Hematopoietic multipotent progenitor cell treated with erythropoietin and hydrocortisone succinate and interleukin-3 and kit ligand, for 8 days (in vitro differentiated cells): ENCODE measurements around the gene PDGFA.

Experiments used
- DNase-seq: peaks from one replicate; pipeline ENCODE4 v3.0.0-alpha.2; 2015

PDGFA gene

DNA sequence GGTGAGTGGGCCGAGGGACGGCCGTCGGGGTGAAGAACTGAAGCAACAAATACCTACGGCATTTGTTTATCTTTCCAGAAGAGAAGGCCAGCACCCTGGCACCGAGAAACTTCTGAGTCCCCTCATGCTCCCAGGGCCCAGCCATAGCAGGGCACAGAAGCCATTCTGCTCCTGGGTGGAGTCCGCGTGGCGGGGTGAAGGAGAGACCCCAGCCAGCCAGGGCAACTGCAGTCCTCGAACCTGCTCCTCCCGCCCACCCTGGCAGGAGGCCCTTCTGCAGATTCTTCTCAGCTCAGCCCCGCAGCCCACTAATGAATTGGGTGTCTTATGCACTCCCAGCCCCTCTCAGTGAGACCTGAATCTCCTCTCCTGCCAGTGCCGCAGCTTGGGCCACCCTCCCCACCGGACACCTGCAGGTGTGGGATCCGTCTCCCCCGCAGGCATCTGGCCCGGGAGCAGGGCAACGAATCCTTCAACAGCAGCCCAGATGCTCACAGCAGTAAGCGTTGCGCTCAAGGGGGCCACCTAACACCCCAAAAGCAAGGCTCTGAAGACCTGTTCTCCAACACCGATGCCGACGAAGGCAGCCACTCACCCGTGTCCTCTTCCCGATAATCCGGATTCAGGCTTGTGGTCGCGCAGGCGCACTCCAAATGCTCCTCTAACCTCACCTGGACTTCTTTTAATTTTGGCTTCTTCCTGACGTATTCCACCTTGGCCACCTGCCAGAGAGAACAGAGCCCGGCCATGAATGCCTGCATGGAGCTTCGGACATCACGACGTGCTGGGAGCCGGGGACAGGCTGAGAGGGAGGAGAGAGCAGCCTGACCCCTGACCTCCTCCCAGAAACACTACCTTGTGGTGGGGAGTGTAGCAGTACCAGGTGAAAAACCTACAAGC is 18.9 kb downstream of the PDGFA start:
- no peak for DNase-seq

DNA sequence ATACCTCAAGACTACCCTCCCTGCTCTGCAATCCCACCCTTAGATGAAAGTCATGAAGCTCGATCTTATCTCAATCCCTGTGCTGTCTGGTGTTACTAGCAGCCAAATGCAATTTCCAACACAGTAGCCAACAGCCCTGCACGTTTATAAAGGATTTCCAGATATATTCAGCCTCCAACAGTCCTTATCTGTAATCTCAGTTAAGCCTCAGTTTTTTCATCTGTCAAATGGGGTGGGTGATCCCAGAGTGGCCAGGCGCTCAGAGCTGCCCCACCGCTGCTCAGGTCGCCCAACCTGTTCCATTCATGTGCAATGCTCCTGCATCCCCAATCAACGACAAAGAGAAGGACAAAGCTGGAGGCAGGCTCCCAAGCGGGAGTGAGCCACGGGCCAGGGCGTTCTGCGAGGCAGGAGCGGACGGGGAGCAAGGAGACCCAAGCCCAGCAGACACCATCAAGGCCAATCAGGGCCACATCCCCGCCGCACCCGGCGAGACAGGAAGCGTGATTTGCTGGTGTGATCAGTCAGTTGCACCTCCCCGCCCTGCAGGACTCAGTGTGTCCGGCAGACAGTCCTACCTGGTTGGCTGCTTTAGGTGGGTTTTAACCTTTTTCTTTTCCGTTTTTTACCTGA is 19.7 kb downstream of the PDGFA start:
- no peak for DNase-seq

DNA sequence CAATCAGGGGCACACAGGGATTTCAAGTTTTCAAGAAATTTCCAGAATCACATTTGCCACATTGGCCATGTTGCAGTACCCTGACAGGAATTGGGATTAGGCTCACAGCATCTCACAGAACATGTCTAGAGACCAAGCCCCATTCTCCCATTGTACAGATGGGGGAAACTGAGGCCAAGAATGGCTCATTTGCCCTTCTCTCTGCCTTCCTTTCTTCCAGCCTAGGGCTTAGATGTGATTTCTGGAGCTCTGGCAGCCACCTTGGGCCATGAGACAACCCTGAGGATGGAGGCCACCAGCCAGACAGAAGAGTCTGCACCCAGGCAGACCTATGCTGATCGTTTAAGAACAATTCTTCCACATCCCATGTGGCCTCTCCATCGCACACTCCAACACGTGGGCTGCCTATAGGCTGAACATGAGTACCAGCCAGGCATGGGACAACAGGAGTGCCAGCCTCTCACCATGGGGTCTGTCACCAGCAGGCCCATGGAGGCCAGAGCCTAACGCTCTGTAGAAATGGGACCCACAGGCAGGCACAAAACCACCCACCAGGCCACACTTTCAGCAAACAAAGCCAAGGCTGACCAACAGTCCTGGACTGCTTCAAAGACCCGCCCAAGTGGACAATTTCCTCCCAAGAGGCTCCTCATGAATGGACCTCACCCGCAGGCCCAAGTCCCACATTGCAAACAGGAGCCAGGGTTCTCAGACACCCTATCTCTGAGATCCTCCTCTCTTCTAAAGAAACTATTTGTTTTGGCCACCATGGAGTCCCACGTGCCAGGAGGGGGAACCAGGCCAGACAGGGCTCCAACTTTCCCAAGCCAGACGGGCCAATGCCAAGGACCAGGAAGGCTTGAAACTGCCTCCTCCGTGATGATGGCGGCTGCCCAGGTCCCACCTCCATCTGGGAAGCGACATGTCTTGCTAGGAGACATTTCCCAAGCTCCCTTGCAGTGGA is 20.7 kb downstream of the PDGFA start:
- DNase-seq = no peak

DNA sequence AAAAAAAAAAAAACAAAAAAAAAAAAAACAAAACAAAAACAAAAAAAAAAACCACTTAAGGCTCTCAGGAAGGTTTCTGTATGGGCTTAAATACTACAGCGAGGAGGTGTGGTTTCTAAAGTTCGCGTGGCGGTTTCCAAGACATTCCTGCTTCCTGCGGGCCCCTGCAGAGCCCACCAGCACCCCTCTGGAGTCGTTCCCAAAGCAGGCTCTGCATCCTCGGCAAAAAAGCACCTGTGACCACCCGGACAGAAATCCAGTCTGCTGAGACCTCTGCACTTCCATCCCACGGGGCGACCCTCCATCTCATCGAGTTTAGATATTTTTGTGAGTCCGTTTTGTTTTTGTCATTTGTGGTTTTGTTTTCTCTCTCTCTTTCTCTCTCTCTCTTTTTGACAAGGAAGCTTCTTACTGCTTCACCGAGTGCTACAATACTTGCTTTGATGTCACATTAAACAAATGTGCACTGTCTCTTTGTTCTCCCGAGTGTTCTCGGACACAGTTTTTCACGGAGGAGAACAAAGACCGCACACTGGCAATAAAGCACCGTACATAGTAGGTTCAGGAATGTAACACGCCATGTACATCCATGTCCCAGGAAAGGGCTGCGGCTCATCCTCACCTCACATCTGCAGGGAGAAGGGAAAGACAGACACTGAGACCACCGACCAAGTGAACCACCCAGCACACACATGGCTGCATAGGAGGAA is 21.5 kb downstream of the PDGFA start:
- no peak for DNase-seq

DNA sequence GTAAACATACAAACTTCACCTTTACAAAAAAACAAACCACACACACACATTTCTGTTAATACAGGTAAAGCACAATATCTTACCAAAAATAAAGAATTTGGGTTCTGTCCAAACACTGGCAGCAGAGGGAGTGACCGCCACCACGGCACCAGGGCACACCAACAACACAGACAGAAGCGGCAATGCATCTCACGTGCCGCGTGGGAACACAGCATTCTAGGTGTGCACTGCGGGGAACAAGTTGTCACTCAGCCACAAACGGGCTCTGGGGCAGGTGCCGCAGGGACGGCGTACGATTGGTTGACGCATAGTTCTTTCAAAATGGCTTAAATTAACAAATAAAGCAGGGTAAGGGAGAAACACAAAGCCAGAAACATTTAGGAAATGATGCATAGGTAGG is 22.3 kb downstream of the PDGFA start:
- DNase-seq = no peak

DNA sequence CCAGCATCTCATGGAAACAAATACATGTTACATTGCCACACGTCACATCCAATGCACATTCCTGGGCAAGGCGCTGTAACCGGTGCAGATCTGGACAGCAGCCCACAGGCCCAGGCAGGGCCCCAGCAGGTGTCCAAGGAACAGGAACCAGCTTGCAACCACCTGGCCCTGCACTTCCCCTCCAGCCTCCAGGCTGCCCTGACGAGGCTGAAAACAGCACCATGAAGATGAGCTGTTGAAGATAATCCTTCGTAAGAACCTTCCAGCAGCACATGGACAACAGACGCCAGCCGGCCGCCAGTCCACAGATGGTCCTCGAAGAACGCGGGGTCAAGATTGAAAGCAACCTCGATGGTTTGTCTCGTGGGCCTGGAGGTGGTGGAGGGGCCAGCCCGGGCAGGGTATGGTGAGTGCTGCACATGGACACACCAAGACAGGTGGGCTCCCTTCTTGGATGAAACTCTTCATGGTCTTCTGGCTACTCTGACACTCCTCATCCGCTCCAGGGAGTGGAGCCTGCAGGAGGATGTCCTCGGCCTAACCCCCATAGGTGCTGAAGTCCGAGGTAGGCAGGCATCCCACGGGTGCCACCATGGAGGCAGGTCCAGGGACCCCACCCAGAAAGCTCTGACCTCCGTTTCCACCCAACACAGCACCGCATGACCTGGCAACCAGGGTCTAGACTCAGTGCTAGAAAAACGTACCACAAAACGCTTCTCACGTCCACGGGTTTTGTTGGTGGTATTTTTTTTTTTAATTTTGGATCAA is 22.9 kb downstream of the PDGFA start:
- no peak for DNase-seq

DNA sequence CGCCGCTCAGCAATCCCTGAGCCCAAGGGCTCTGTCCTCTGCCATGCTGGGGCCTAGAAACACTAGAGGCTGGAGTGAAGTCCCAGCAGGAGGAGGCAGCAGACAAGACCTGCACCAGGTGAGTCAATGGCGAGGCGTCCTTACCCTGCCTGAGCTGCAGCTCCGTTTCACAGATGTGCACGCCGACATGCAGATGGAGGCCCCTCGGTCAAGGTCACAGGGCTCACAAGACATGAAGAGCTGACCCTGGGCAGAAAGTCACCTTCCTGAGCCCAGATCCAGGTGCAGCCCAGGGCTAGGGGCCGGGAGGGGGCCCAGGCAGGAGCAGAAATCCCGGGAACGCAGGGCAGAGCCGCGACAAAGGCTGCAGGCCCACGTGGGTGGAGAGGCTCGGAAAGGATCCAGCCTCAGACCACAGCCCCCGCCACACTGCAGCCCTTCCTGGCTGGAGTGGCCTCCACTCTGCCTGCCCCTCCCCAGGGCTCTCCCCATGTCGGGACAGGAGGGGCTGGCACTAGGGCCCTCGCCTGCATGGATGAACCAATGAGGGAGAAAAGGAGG is 23.8 kb downstream of the PDGFA start:
- no peak for DNase-seq

DNA sequence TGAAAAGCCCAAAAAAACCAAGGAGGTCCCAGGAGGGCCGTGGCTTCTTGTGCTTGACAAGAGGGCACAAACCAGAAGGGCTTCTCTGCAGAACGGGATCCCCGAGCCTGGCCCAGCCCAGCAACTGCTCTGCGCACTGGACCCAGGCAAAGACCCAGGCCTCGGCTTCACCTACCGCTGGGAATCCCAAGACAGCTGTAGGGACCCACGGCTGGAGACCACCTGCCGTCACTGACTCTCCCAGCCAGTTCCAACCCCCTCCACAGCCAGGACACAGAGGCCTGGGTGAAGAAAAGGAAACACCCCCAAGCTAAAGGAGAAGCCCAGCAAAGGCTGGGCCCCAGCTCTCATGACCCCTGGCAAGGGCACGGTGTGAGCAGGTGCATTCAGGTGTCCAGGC is 24.3 kb downstream of the PDGFA start:
- DNase-seq = no peak

DNA sequence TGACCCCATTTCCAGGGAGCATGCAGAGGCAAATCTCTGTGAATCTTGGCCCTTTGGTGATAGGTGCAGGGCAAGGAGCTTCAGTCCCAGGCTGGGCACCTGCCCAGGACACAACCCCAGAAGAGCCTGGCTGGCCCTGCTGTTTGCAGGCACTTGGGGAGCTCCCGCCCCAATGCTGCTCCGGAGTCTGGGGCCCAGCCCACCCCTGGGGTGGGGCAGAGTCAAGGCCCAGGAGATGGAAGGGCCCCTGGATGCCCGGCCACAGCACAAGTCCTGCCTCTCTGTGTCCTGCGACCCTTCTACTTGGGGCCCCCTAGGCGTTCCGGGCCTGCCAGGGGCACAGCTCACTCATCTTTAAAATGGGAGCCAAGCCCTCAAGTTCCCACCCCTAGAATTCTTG is 24.7 kb downstream of the PDGFA start:
- no peak for DNase-seq

DNA sequence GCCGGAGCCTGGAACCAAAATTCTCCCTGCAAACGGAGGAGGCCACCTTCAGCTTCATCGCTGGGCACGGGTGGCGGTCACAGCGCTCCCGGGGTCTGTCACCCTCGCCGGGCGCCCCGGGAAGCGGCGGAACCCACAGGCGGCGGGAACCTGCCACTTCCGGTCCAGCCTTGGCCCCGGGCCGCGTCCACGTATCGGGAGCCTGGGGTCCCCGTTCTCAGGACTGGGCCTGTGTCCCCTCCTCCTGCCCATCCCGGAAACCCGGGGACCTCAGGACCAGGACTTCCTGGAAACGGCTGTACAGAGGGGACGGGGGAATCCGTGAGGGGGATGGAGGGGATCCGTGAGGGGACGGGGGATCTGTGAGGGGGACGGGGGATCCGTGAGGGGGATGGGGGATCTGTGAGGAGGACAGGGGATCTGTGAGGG is 25.4 kb downstream of the PDGFA start:
- no peak for DNase-seq

DNA sequence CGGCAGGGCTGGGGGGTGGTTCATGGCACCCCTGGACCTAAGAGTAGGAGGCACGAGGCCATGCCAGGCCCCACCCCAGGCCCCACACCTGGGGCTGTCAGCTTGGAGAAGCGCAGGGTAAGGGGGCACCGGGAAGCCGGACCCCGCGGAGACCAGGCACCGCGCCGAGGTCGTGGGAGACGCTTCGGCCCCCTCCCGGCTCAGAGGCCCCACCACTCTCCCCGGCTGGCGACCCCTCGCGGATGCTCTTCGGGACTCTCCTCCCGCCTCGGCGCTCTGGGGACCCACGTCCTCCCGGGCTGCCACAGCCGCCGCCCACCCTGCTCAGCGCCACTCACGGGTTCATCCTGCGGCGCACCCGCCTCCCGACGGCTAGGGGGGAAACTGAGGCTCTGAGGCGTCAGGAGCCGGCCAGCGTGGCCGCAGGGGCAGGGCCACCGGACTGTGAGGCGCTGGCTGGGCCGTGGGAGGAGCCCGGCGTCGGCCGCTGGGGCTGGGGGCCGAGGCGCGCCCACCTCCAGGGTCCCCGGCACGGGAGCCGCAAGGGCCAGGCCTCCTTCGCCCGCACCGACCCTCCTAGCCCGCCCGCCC is 25.9 kb downstream of the PDGFA start:
- no peak for DNase-seq

DNA sequence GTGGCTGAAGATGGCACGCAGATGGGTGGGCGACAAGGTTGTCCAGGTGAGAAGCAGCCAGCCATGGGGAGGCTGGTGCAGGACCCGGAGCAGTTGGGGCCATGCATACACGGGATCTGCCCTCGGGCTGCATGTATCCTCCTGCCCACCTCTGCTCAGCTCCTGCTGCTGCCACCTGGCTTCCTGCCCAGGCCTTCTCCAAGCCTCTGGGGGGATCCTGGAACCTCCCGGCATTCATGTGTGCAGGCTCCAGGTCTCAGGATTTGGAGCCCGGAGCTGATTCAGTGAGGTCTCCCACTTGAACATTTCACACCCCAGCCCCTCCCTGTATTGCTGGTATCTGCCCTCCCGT is 27.0 kb downstream of the PDGFA start:
- no peak for DNase-seq

DNA sequence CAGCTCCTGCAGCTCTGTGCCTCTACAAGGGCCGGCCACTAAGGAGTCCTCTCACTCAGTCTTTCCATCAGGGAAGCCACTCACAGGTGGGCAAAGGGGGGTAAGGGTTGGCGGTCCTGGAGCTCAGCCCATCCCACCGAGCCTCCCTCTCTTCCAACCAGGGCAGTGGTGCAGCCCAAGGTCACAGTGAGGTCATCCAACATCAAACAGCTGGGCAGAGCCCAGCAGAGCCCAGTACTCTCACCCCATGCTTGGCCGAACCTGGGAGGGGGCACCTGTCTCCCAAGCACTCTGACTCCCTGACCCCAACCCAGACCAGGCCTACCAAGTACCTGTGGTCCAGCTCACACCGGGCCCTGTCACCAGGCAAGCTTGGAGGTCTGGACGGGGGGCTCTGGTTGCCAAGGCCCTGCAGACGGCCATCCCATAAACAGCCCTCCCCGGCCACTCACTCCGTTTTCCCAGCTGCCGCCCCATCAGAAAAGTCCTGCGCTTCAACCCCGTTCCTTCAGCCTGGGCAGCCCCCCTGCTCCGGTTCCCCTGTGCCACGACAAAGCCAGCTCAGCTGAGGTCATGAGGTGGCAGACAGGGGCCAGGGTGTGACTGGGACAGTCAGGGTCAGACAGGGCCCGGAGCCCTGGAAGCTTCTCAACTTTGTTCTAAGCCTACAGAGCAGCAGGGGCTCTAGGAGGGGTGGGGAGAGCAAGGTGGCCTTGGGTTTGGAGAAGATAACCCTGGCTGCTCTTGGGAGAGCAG is 27.5 kb downstream of the PDGFA start:
- DNase-seq = no peak

DNA sequence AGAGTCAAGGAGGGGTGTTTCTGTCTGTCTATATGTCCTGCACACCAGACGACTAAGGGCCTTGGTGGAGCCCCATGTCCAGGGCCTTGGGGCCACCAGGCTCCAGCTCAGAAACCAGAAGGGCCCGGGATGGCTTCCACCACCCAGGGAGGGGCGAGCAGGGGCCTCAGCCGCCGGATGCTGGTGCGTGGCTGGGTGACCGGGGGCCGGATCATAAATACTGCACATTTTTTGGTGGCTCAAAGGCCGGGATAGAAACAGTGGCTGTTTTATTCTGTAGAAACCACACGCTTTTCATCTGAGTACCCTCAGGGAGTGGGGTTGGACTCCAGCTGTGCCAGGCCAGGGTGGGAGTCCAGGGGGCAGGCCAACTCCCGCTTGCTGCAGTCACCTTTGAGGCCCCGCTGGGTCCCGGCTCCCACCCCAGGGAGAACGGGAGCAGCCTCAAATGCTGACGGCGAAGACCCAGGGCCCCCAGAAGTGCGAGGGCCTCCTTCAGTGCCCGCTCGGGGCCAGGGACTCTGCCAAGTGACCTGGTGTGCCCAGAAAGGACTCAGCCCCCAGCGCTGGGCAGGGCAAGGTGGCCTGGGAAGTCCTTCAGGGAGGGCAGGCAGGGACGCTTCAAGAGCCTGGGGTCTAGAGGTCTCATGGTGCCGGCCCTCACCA is 28.2 kb downstream of the PDGFA start:
- no peak for DNase-seq

DNA sequence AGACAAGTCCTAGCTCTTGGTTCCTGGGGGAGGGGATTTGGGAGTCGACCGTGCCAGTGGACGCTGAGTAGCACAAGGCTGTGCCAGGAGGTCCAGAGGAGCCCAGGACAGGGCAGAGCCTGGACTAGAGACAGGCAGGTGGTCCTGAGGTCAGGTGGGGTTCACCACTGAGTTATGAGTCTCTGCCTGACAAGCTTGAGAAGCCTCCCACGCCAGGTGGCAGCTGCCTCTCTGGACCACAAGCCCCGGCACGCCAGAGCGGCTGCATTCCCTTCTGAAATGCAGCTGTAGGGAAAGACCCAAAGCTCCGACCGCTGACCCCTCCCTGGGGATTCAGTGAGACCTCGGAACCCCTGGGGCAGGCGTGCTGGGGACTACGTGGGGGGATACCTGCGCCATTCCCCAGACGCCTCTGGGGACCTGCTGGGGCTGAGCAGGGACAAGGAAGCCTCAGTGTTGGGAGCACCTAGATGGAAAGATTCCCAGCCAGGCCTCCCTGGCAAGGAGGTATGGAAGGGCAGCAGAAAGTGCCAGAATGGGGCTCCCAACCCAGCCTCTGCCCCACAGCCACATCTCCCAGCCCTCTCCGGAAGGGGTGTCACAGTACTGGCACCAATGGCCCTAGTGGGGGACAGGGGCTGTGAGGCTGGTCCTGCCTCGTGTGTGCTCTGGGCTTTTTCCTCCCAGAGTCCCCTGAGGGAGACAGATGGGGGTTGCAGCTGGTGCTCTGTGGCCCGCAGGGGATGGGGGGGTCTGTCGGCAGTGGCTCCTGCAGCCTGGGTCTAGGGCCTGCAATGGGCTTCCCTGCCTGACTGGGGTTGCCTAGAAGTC is 29.0 kb downstream of the PDGFA start:
- no peak for DNase-seq

DNA sequence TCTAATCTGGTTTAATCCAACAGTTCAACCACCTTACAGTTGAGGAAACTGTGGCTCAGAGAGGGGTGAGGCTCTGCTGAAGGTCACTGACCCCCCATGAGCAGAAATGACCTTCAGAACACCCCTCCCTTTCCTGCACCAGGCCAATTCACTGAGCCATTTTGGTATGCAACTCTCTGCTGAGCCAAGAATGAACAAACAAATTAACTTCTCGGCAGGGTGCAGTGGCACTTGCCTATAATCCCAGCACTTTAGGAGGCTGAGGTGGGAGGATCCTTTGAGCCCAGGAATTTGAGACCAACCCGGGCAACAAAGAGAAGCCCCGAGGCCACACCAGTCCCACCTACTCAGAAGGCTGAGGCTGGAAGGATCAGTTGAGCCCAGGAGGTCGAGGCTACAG is 29.8 kb downstream of the PDGFA start:
- DNase-seq = no peak

DNA sequence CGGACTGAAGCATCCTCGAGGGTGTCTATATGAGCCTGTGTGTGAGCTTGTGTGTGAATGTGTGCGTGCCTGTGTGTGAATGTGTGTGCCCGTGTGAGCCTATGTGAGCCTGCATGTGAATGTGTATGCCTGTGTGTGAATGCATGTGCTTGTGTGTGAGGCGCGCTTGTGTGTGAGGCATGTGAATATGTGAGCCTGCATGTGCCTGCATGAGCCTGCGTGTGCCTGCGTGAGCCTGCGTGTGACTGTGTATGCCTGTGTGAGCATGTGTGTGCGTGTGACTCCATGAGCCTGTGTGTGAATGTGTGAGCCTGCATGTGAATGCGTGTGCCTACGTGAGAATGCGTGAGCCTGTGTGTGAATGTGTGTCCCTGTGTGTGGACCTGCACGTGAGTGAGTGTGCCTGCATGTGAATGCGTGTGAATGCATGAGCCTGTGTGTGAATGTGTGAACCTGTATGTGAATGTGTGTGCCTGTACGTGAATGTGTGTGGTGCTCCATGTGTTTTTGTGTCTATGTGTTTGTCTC is 33.4 kb downstream of the PDGFA start:
- no peak for DNase-seq
